Stomach (tissue), 9 donors: ENCODE data around the gene OMP. TPM values are rescaled to one million over a fixed set of nuclear protein-coding genes. Genes with fewer than 3 reads are reported as not detected.
A peak's percentile ranks its signal among the peaks of the same experiment; 100 is the strongest.

Experiments
- DNase-seq, 2 donors: peaks; one replicate each; pipeline versions ENCODE4 v3.0.0 to v3.0.0-alpha.2; 2013 to 2019
- H3K27ac ChIP-seq, 5 donors: fragments of 200-600 bp in 4 of 5; sonication (generic) in 4 of 5; one replicate each; pipeline ENCODE4 v1.5.1; 2013 to 2019; ENCODE audit warnings: mild to moderate bottlenecking in 1 of 5, moderate library complexity in 1 of 5
- H3K27me3 ChIP-seq, 3 donors: fragments of 200-600 bp; sonication (generic); one replicate each; pipeline ENCODE4 v1.5.1; 2017 to 2019; ENCODE audit warnings: mixed run types in 1 of 3
- H3K36me3 ChIP-seq, 4 donors: fragments of 200-600 bp; sonication (generic); 1 replicate in 3 of 4; 2 replicates in 1 of 4; pipeline ENCODE4 v1.5.1; 2016 to 2019
- H3K4me1 ChIP-seq, 4 donors: fragments of 200-600 bp; sonication (generic); one replicate each; pipeline ENCODE4 v1.5.1; 2016 to 2019
- H3K4me3 ChIP-seq, 4 donors: fragments of 200-600 bp; sonication (generic) in 3 of 4; one replicate each; pipeline ENCODE4 v1.5.1; 2016 to 2019; ENCODE audit warnings: mild to moderate bottlenecking in 1 of 4
- H3K9me3 ChIP-seq, 4 donors: fragments of 200-600 bp; sonication (generic); one replicate each; pipeline ENCODE4 v1.5.1; 2016 to 2019
- EP300 ChIP-seq: sonication (generic); formaldehyde crosslinking; IDR thresholded peaks from one replicate; pipeline ENCODE4 v1.6.1; 2017; ENCODE audit warnings: antibody characterized with exemption
- POLR2A ChIP-seq, 4 donors: fragments of 450-650 bp; IDR thresholded peaks; one replicate each; pipeline ENCODE4 v1.6.1; 2016; ENCODE audit warnings: antibody characterized with exemption in 4 of 4, control low read depth in 2 of 4, mild to moderate bottlenecking in 1 of 4, moderate library complexity in 1 of 4
- POLR2AphosphoS5 ChIP-seq, 3 donors: sonication (generic); formaldehyde crosslinking; IDR thresholded peaks; one replicate each; pipeline ENCODE4 v1.6.1; 2016; ENCODE audit warnings: antibody characterized with exemption in 3 of 3
- WGBS, 5 donors: extraction: QIAGEN DNeasy Blood & Tissue Kit in 3 of 5; methylation state at CpG; one replicate each; pipeline versions ENCODE4 v1.1.5 to v1.1.7; 2013 to 2018; 5-methylcytosine and 5-hydroxymethylcytosine counted together
- intact Hi-C: fragments of 100-400 bp; cut with DNase I; formaldehyde crosslinking; loops from one replicate; pipeline ENCODE4 v1.15.1; 2023; ENCODE audit warnings: low total_unique reads
- polyA plus RNA-seq, 3 donors: library from polyadenylated mRNA; stranded (reverse); fragments of 200-250 nt; gene quantifications; one replicate each; pipeline ENCODE4 v1.2.3, GENCODE V29; 2013
- total RNA-seq, 5 donors: library from RNA; depleted of rRNA; stranded (reverse); fragments of >200 nt; gene quantifications; one replicate each; pipeline versions ENCODE4 v1.1.0 to v1.2.3, GENCODE V29; 2014 to 2016
- TF ChIP-seq, protein P1 (sequence below), 7 experiments: fragments of 450-650 bp in 4 of 7; fragments of 200-600 bp in 3 of 7; sonication (generic) in 3 of 7; IDR thresholded peaks; one replicate each; pipeline ENCODE4 v1.5.1; 2016 to 2019; ENCODE audit warnings: antibody characterized with exemption in 7 of 7, control low read depth in 2 of 7, mild to moderate bottlenecking in 1 of 7
- donor health status: healthy with polysubstance abuse.
- donor health status: Bipolar disorder and iron deficiency.
- donor health status: healthy.

OMP gene
- total and polyA plus RNA-seq, 8 donors, result 1.1 to 63.7 (median 16.4) TPM; not detected in 3

DNA sequence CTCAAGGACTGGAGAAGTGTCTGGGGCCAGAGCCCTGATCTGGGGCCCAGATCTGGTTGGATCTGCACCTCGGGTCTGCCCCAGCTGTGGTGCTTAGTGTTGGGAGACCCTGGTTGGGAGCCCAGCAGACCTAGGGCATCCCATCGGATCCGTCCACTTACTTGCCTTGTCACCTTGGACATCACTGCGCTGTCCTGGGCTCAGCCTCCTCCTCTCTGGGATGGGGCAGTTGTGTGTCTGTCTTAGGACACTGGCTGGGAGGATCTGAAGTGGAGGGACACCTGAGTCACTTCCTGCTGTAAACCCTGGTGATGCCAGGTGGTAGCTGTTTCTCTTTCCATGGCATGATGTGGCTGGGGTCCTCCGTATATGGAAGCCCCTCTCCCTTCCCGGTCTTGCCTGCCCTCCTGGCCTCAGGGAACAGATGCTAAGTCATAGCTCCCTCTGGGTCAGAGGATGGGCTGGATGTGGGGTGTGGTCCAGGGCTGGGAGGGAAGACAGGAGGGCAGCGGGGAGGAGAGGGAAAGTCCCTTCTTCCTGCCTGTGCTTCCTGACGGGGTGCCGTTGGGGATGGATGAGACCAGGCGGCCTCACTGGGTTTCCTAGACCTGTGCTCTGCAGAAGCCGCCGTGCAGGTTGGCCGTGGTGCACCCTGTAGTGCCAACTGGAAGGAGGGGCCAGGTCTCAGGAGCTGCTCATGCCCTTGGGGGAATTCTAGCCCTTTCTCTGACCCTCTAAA is 12.1 kb upstream of the OMP start:
- DNase-seq, result no peak
- no peak overlapping the region for H3K4me3 ChIP-seq
- peak overlapping the region in 2 of 5 donors; percentile 86 for H3K27ac ChIP-seq
- H3K9me3 ChIP-seq, result no peaks in the 10 kb centered on the region
- peaks cover 1 to 37% (median 28%) of the 10 kb centered on the region in 4 donors for H3K36me3 ChIP-seq
- TF ChIP-seq EP300 (no peak), POLR2AphosphoS5 (IDR thresholded peaks at IDR 0.05) (no peak), POLR2A (IDR thresholded peaks at IDR 0.05) (no peak)
- TF ChIP-seq, protein P1, sequence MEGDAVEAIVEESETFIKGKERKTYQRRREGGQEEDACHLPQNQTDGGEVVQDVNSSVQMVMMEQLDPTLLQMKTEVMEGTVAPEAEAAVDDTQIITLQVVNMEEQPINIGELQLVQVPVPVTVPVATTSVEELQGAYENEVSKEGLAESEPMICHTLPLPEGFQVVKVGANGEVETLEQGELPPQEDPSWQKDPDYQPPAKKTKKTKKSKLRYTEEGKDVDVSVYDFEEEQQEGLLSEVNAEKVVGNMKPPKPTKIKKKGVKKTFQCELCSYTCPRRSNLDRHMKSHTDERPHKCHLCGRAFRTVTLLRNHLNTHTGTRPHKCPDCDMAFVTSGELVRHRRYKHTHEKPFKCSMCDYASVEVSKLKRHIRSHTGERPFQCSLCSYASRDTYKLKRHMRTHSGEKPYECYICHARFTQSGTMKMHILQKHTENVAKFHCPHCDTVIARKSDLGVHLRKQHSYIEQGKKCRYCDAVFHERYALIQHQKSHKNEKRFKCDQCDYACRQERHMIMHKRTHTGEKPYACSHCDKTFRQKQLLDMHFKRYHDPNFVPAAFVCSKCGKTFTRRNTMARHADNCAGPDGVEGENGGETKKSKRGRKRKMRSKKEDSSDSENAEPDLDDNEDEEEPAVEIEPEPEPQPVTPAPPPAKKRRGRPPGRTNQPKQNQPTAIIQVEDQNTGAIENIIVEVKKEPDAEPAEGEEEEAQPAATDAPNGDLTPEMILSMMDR (IDR thresholded peaks at IDR 0.05), result no peak
- 53 to 65% (median 59%) methylated on average over 7 to 13 of the region's 13 CpGs for WGBS, 5 donors
- intact Hi-C loops, result loop anchor here (5.0 kb wide), 1 partner anchor 43 kb away; no protein-coding TSS in a partner anchor
- H3K4me1 ChIP-seq, result peaks cover 39 to 90% (median 68%) of the 10 kb centered on the region in 4 donors
- H3K27me3 ChIP-seq, result no peaks in the 10 kb centered on the region

GRCh38 chr11:77091146-77091940 is 11.3 kb upstream of the OMP start:
- 29 to 54% (median 32%) methylated on average over 5 to 9 of the region's 9 CpGs for WGBS, 5 donors
- Histone ChIP-seq H3K36me3 (peaks cover 0 to 34% (median 22%) of the 10 kb centered on the region in 4 donors), H3K4me3 (no peak overlapping the region), H3K4me1 (peaks cover 31 to 88% (median 63%) of the 10 kb centered on the region in 4 donors), H3K27ac (peak overlapping the region in 2 of 5 donors; percentile 86), H3K9me3 (no peaks in the 10 kb centered on the region), H3K27me3 (no peaks in the 10 kb centered on the region)
- TF ChIP-seq EP300, result no peak
- TF ChIP-seq POLR2AphosphoS5 (IDR thresholded peaks at IDR 0.05), result peak in 1 of 3 donors; percentile 41
- TF ChIP-seq, protein P1 (IDR thresholded peaks at IDR 0.05), result peak in 5 of 7 experiments; percentile 86 to 96 (median 92)
- intact Hi-C loops, result loop anchor here (5.0 kb wide), 1 partner anchor 44 kb away; no protein-coding TSS in a partner anchor
- peak; percentile 90 to 92 for DNase-seq

- peaks cover 0 to 27% (median 22%) of the 10 kb centered on the region in 4 donors for H3K36me3 ChIP-seq
- H3K27ac ChIP-seq, result peak overlapping the region in 1 of 5 donors; percentile 41
- no peaks in the 10 kb centered on the region for H3K9me3 ChIP-seq
- intact Hi-C loops, result loop anchor here (5.0 kb wide), 1 partner anchor 45 kb away; no protein-coding TSS in a partner anchor
- DNase-seq, result no peak
- H3K27me3 ChIP-seq, result no peaks in the 10 kb centered on the region
- peaks cover 21 to 83% (median 53%) of the 10 kb centered on the region in 4 donors for H3K4me1 ChIP-seq
- WGBS, 5 donors, result 63 to 81% (median 74%) methylated on average over 6 to 7 of the region's 7 CpGs
- no peak overlapping the region for H3K4me3 ChIP-seq
- TF ChIP-seq POLR2AphosphoS5 (IDR thresholded peaks at IDR 0.05), result no peak
- no peak for TF ChIP-seq EP300
- TF ChIP-seq POLR2A (IDR thresholded peaks at IDR 0.05), result no peak
- TF ChIP-seq, protein P1 (IDR thresholded peaks at IDR 0.05), result no peak
Measured at GRCh38 chr11:77092382-77092781, 10.3 kb upstream of the OMP start.
